Activated T-helper 1 cell treated with anti-CD3 and anti-CD28 coated beads, Interleukin-12 subunit alpha, Interleukin-12 subunit beta, Interleukin-2, Interleukin-4 antibody, amounts not matched to agents 30 ng/mL and 10 ng/mL and 1 ng/mL, durations not matched to agents 14 hours and 24 hours and 36 hours (primary cell): Measurements from ENCODE around the gene ZNF846. TPM values are rescaled to one million over a fixed set of nuclear protein-coding genes. Genes with fewer than 3 reads are reported as not detected.
"Not testable (repeated sequence)": the region's sequence is repeated elsewhere in the genome, so short reads cannot be mapped to it uniquely, and the experiment has no call there.

Experiments
- DNase-seq: peaks from one replicate; pipeline ENCODE4 v3.0.0; 2021; ENCODE audit warnings: low spot score
- H3K27ac Mint-ChIP-seq: one replicate; pipeline ENCODE4 v1.8.0; 2021; ENCODE audit warnings: mild to moderate bottlenecking, mixed read lengths
- H3K27me3 Mint-ChIP-seq: one replicate; pipeline ENCODE4 v1.8.0; 2022; ENCODE audit warnings: mild to moderate bottlenecking, moderate library complexity, mixed read lengths; ENCODE audit not compliant: insufficient read depth
- H3K36me3 Mint-ChIP-seq: one replicate; pipeline ENCODE4 v1.8.0; 2021; ENCODE audit warnings: low read depth, mixed read lengths
- H3K4me1 Mint-ChIP-seq: one replicate; pipeline ENCODE4 v1.8.0; 2021; ENCODE audit warnings: low read depth, mixed read lengths
- H3K4me3 Mint-ChIP-seq: one replicate; pipeline ENCODE4 v1.8.0; 2021; ENCODE audit warnings: mild to moderate bottlenecking, moderate library complexity, mixed read lengths
- H3K9me3 Mint-ChIP-seq: one replicate; pipeline ENCODE4 v1.8.0; 2021; ENCODE audit warnings: mixed read lengths
- intact Hi-C: fragments of 100-400 bp; cut with micrococcal nuclease; formaldehyde crosslinking; loops from one replicate; pipeline ENCODE4 v1.15.1; 2024
- total RNA-seq: library from RNA; stranded (reverse); gene quantifications from 2 replicates; pipeline ENCODE4 v1.2.3, GENCODE V29; 2022

Gene ZNF846
- total RNA-seq, 1 donor from 2014 or later = 2.3 TPM

GRCh38 chr19:9751446-9751845 lies 17.1 kb downstream of the ZNF846 start:
- Mint-ChIP-seq H3K27ac (no peak overlapping the region), H3K4me3 (no peak overlapping the region), H3K9me3 (peaks cover 33% of the 10 kb centered on the region), H3K4me1 (no peaks in the 10 kb centered on the region), H3K27me3 (no peaks in the 10 kb centered on the region), H3K36me3 (no peaks in the 10 kb centered on the region)
- intact Hi-C loops = no loop called here
- no peak for DNase-seq

- Mint-ChIP-seq H3K4me1 (no peaks in the 10 kb centered on the region), H3K4me3 (no peak overlapping the region), H3K27me3 (no peaks in the 10 kb centered on the region), H3K27ac (no peak overlapping the region), H3K9me3 (peaks cover 21% of the 10 kb centered on the region), H3K36me3 (no peaks in the 10 kb centered on the region)
- no peak for DNase-seq
- intact Hi-C loops = no loop called here
Observed at GRCh38 chr19:9741476-9742171, 26.9 kb downstream of the ZNF846 start.

GRCh38 chr19:9735986-9736385 lies 32.6 kb downstream of the ZNF846 start:
- Mint-ChIP-seq H3K27me3 (no peaks in the 10 kb centered on the region), H3K27ac (no peak overlapping the region), H3K4me1 (no peaks in the 10 kb centered on the region), H3K9me3 (peaks cover 13% of the 10 kb centered on the region), H3K36me3 (no peaks in the 10 kb centered on the region), H3K4me3 (no peak overlapping the region)
- intact Hi-C loops = no loop called here
- DNase-seq = no peak

- intact Hi-C loops, H3K36me3 Mint-ChIP-seq, H3K27ac Mint-ChIP-seq, H3K27me3 Mint-ChIP-seq, DNase-seq, H3K4me1 Mint-ChIP-seq, H3K4me3 Mint-ChIP-seq: not testable (repeated sequence)
- H3K9me3 Mint-ChIP-seq = peaks cover 41% of the 10 kb centered on the region
Observed at GRCh38 chr19:9730056-9730455, 38.5 kb downstream of the ZNF846 start.

- no peaks in the 10 kb centered on the region for H3K4me1 Mint-ChIP-seq
- H3K27me3 Mint-ChIP-seq = no peaks in the 10 kb centered on the region
- H3K4me3 Mint-ChIP-seq = no peak overlapping the region
Observed at GRCh38 chr19:9729162-9729561, 39.4 kb downstream of the ZNF846 start.

GRCh38 chr19:9727644-9728043 lies 40.9 kb downstream of the ZNF846 start:
- H3K27me3 Mint-ChIP-seq = no peaks in the 10 kb centered on the region
- H3K4me3 Mint-ChIP-seq = no peak overlapping the region
- peaks cover 47% of the 10 kb centered on the region for H3K9me3 Mint-ChIP-seq
- no peak for DNase-seq
- no peaks in the 10 kb centered on the region for H3K4me1 Mint-ChIP-seq
- intact Hi-C loops = no loop called here
- no peaks in the 10 kb centered on the region for H3K36me3 Mint-ChIP-seq
- no peak overlapping the region for H3K27ac Mint-ChIP-seq

More at GRCh38 chr19:9729162-9729561, 39.4 kb downstream of the ZNF846 start:
- Mint-ChIP-seq H3K9me3 (peaks cover 45% of the 10 kb centered on the region), H3K36me3 (no peaks in the 10 kb centered on the region), H3K27ac (no peak overlapping the region)
- intact Hi-C loops = no loop called here
- no peak for DNase-seq

- H3K4me1 Mint-ChIP-seq, intact Hi-C loops, H3K27me3 Mint-ChIP-seq, H3K36me3 Mint-ChIP-seq, H3K27ac Mint-ChIP-seq, DNase-seq, H3K4me3 Mint-ChIP-seq: not testable (repeated sequence)
- peaks cover 52% of the 10 kb centered on the region for H3K9me3 Mint-ChIP-seq
Observed at GRCh38 chr19:9725508-9726201, 42.9 kb downstream of the ZNF846 start.

GRCh38 chr19:9724157-9724556 lies 44.4 kb downstream of the ZNF846 start:
- Mint-ChIP-seq H3K4me1 (no peaks in the 10 kb centered on the region), H3K27me3 (no peaks in the 10 kb centered on the region), H3K9me3 (peaks cover 54% of the 10 kb centered on the region), H3K4me3 (no peak overlapping the region), H3K36me3 (no peaks in the 10 kb centered on the region), H3K27ac (no peak overlapping the region)
- no peak for DNase-seq
- intact Hi-C loops = no loop called here

- Mint-ChIP-seq H3K27me3 (no peaks in the 10 kb centered on the region), H3K36me3 (no peaks in the 10 kb centered on the region), H3K4me3 (no peak overlapping the region), H3K4me1 (no peaks in the 10 kb centered on the region), H3K27ac (no peak overlapping the region), H3K9me3 (peaks cover 47% of the 10 kb centered on the region)
- no peak for DNase-seq
- intact Hi-C loops = no loop called here
Observed at GRCh38 chr19:9721861-9722260, 46.7 kb downstream of the ZNF846 start.

- H3K9me3 Mint-ChIP-seq = peaks cover 39% of the 10 kb centered on the region
- intact Hi-C loops = no loop called here
Observed at GRCh38 chr19:9720541-9720940, 48.0 kb downstream of the ZNF846 start.

GRCh38 chr19:9711815-9712214 lies 56.7 kb downstream of the ZNF846 start:
- Mint-ChIP-seq H3K4me3 (no peak overlapping the region), H3K27me3 (peaks cover 3% of the 10 kb centered on the region), H3K9me3 (peaks cover 56% of the 10 kb centered on the region), H3K4me1 (no peaks in the 10 kb centered on the region), H3K27ac (no peak overlapping the region), H3K36me3 (no peaks in the 10 kb centered on the region)
- intact Hi-C loops = no loop called here
- DNase-seq = no peak

More at GRCh38 chr19:9720541-9720940, 48.0 kb downstream of the ZNF846 start:
- Mint-ChIP-seq H3K27me3 (no peaks in the 10 kb centered on the region), H3K27ac (no peak overlapping the region), H3K4me1 (no peaks in the 10 kb centered on the region), H3K36me3 (no peaks in the 10 kb centered on the region), H3K4me3 (no peak overlapping the region)
- no peak for DNase-seq

- no peak overlapping the region for H3K4me3 Mint-ChIP-seq
- no peaks in the 10 kb centered on the region for H3K36me3 Mint-ChIP-seq
- H3K4me1 Mint-ChIP-seq = no peaks in the 10 kb centered on the region
- no peak for DNase-seq
- H3K27ac Mint-ChIP-seq = no peak overlapping the region
- no peaks in the 10 kb centered on the region for H3K27me3 Mint-ChIP-seq
- peaks cover 61% of the 10 kb centered on the region for H3K9me3 Mint-ChIP-seq
- intact Hi-C loops = no loop called here
Observed at GRCh38 chr19:9709305-9709704, 59.2 kb downstream of the ZNF846 start.

- intact Hi-C loops = no loop called here
- no peak overlapping the region for H3K4me3 Mint-ChIP-seq
- no peak overlapping the region for H3K27ac Mint-ChIP-seq
- no peaks in the 10 kb centered on the region for H3K4me1 Mint-ChIP-seq
- no peak for DNase-seq
- H3K9me3 Mint-ChIP-seq = peaks cover 47% of the 10 kb centered on the region
- H3K36me3 Mint-ChIP-seq = no peaks in the 10 kb centered on the region
- H3K27me3 Mint-ChIP-seq = no peaks in the 10 kb centered on the region
Observed at GRCh38 chr19:9705836-9706235, 62.7 kb downstream of the ZNF846 start.
